Left ventricle myocardium inferior (tissue), 1 donor: ENCODE measurements around the gene SYNE1. TPM values are rescaled to one million over a fixed set of nuclear protein-coding genes. Genes with fewer than 3 reads are reported as not detected.

Source experiments
- DNase-seq: peaks from one replicate; pipeline ENCODE4 v3.0.0-alpha.2; 2020
- H3K27ac ChIP-seq: fragments of 200-600 bp; replicated peaks from 2 replicates; pipeline ENCODE4 v1.8.0; 2021
- H3K27me3 ChIP-seq: fragments of 200-600 bp; 2 replicates; pipeline ENCODE4 v1.8.0; 2021; ENCODE audit warnings: low read depth
- H3K36me3 ChIP-seq: fragments of 200-600 bp; 2 replicates; pipeline ENCODE4 v1.8.0; 2021
- H3K4me1 ChIP-seq: fragments of 200-600 bp; 2 replicates; pipeline ENCODE4 v1.8.0; 2021
- H3K4me3 ChIP-seq: fragments of 200-600 bp; 2 replicates; pipeline ENCODE4 v1.8.0; 2021; ENCODE audit warnings: mild to moderate bottlenecking, moderate library complexity
- H3K9me3 ChIP-seq: fragments of 200-600 bp; replicated peaks from 2 replicates; pipeline ENCODE4 v1.8.0; 2021
- intact Hi-C: fragments of 100-400 bp; cut with micrococcal nuclease; formaldehyde crosslinking; loops from one replicate; pipeline ENCODE4 v1.11.0; 2022
- total RNA-seq: library from RNA; stranded (reverse); fragmentation: NEBNext Ultra II Directional; extraction: Animal tissue kit (Norgen Biotek cat#: 25700); gene quantifications from one replicate; pipeline ENCODE4 v1.2.1, GENCODE V29; 2021
- TF ChIP-seq, protein P1 (sequence below): fragments of 200-600 bp; IDR thresholded peaks from 2 replicates; pipeline ENCODE4 v1.8.0; 2021; ENCODE audit warnings: antibody characterized with exemption, mild to moderate bottlenecking, borderline replicate concordance
- donor health status: DM: no; HTN: yes; CAD: no; lungs with severe emphysema.

Gene SYNE1
- total RNA-seq, 1 donor from 2014 or later, result 105 TPM

GRCh38 chr6:152457949-152458624 lies 179.1 kb downstream of the SYNE1 start:
- no peaks in the 10 kb centered on the region for H3K27me3 ChIP-seq
- H3K36me3 ChIP-seq, result peaks cover 7% of the 10 kb centered on the region
- H3K27ac ChIP-seq, result no peak overlapping the region
- H3K4me3 ChIP-seq, result no peak overlapping the region
- H3K4me1 ChIP-seq, result no peaks in the 10 kb centered on the region
- TF ChIP-seq, protein P1, sequence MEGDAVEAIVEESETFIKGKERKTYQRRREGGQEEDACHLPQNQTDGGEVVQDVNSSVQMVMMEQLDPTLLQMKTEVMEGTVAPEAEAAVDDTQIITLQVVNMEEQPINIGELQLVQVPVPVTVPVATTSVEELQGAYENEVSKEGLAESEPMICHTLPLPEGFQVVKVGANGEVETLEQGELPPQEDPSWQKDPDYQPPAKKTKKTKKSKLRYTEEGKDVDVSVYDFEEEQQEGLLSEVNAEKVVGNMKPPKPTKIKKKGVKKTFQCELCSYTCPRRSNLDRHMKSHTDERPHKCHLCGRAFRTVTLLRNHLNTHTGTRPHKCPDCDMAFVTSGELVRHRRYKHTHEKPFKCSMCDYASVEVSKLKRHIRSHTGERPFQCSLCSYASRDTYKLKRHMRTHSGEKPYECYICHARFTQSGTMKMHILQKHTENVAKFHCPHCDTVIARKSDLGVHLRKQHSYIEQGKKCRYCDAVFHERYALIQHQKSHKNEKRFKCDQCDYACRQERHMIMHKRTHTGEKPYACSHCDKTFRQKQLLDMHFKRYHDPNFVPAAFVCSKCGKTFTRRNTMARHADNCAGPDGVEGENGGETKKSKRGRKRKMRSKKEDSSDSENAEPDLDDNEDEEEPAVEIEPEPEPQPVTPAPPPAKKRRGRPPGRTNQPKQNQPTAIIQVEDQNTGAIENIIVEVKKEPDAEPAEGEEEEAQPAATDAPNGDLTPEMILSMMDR, result no peak
- H3K9me3 ChIP-seq, result no peaks in the 10 kb centered on the region
- DNase-seq, result no peak
- intact Hi-C loops, result no loop called here

- TF ChIP-seq, protein P1, result no peak
- DNase-seq, result no peak
- peaks cover 22% of the 10 kb centered on the region for H3K36me3 ChIP-seq
- intact Hi-C loops, result no loop called here
- no peaks in the 10 kb centered on the region for H3K27me3 ChIP-seq
- H3K9me3 ChIP-seq, result no peaks in the 10 kb centered on the region
- H3K27ac ChIP-seq, result no peak overlapping the region
- no peaks in the 10 kb centered on the region for H3K4me1 ChIP-seq
- H3K4me3 ChIP-seq, result no peak overlapping the region
Measured at GRCh38 chr6:152454003-152454402, 183.2 kb downstream of the SYNE1 start.

DNA sequence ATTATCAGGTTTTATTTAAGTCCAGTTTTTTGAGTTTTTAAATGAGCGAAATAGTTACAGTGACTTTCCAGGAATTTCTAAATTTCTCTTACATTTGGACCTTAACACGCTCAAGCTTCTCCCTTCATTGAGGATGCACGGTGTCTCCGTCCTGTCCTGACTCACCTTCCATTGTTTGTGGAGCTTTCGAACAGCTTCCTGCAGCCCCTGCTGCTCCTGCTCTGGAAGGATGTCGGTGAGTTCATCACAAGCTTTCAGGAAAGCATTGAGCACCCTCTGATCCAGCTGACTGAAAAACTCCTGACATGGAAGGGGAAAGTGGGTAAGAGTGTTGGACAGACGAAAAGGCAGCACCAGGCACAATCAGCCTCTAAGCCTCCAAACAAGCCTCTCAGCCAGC lies 183.7 kb downstream of the SYNE1 start:
- Histone ChIP-seq H3K4me3 (no peak overlapping the region), H3K4me1 (no peaks in the 10 kb centered on the region), H3K9me3 (no peaks in the 10 kb centered on the region), H3K36me3 (peaks cover 22% of the 10 kb centered on the region), H3K27me3 (no peaks in the 10 kb centered on the region), H3K27ac (no peak overlapping the region)
- intact Hi-C loops, result no loop called here
- no peak for DNase-seq
- TF ChIP-seq, protein P1, result no peak

- TF ChIP-seq, protein P1, result no peak
- no peak for DNase-seq
- no peaks in the 10 kb centered on the region for H3K4me1 ChIP-seq
- no peak overlapping the region for H3K4me3 ChIP-seq
- intact Hi-C loops, result no loop called here
- peaks cover 19% of the 10 kb centered on the region for H3K36me3 ChIP-seq
- H3K27me3 ChIP-seq, result no peaks in the 10 kb centered on the region
- no peaks in the 10 kb centered on the region for H3K9me3 ChIP-seq
- H3K27ac ChIP-seq, result no peak overlapping the region
Measured at GRCh38 chr6:152452639-152453038, 184.5 kb downstream of the SYNE1 start.

DNA sequence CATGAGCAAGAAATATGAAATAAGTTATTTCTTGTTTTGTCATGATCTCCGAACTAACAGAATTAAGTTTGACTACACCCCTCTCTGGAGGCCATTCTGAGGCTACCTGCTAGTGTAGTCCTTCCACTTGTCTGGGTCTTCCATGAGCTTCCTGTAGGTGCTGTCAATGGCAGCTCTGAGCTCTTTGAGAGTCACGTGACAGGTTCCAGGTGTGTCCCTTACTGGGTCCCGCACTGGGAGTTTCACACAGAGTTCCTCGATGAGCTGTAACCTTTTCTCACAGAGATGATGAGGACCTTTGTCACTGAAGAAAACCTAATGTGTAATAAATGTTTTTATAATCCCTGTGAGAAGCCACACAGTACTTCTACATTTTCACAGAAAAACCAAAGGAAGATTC lies 186.6 kb downstream of the SYNE1 start:
- Histone ChIP-seq H3K27ac (no peak overlapping the region), H3K36me3 (peaks cover 15% of the 10 kb centered on the region), H3K4me3 (no peak overlapping the region), H3K27me3 (no peaks in the 10 kb centered on the region), H3K4me1 (no peaks in the 10 kb centered on the region), H3K9me3 (no peaks in the 10 kb centered on the region)
- intact Hi-C loops, result no loop called here
- TF ChIP-seq, protein P1, result no peak
- DNase-seq, result no peak

GRCh38 chr6:152441902-152442301 lies 195.3 kb downstream of the SYNE1 start:
- H3K9me3 ChIP-seq, result no peaks in the 10 kb centered on the region
- peaks cover 12% of the 10 kb centered on the region for H3K36me3 ChIP-seq
- H3K4me3 ChIP-seq, result no peak overlapping the region
- H3K27me3 ChIP-seq, result no peaks in the 10 kb centered on the region
- intact Hi-C loops, result no loop called here
- TF ChIP-seq, protein P1, result no peak
- no peaks in the 10 kb centered on the region for H3K4me1 ChIP-seq
- no peak overlapping the region for H3K27ac ChIP-seq
- DNase-seq, result no peak
